ENCODE results near the gene MACROD2.

GRCh38 chr20:15056246-15056645 is 1060.9 kb downstream of the MACROD2 start:
- TF ChIP-seq POLR2A (IDR thresholded peaks at IDR 0.05) (no peak), CTCF (IDR thresholded peaks at IDR 0.05) (no peak)
